GM23338 (cell line): Measurements from ENCODE around the gene UBA1. TPM values are rescaled to one million over a fixed set of nuclear protein-coding genes. Genes with fewer than 3 reads are reported as not detected.

Source experiments
- ATAC-seq: fragments of 200-7000 bp; cut with Tn5 transposase; 3 replicates; pipeline ENCODE4 v1.9.1; 2020
- DNase-seq: peaks from one replicate; pipeline ENCODE4 v3.0.0-alpha.2; 2015; ENCODE audit warnings: low spot score
- H2AFZ ChIP-seq: fragments of 200-600 bp; sonication (generic); 2 replicates; pipeline ENCODE4 v1.8.0; 2016; ENCODE audit warnings: antibody characterized with exemption, mild to moderate bottlenecking, moderate library complexity
- H3F3A ChIP-seq: fragments of 200-600 bp; sonication (generic); replicated peaks from 2 replicates; pipeline ENCODE4 v1.8.0; 2017; ENCODE audit warnings: antibody characterized with exemption, mixed run types, low read depth
- H3K27ac ChIP-seq: fragments of 200-600 bp; sonication (generic); 2 replicates; pipeline ENCODE4 v1.6.1; 2016; ENCODE audit warnings: low read depth
- H3K27me3 ChIP-seq: fragments of 200-600 bp; sonication (generic); 2 replicates; pipeline ENCODE4 v1.8.0; 2016; ENCODE audit warnings: mild to moderate bottlenecking, mixed run types, moderate library complexity; ENCODE audit not compliant: insufficient read depth
- H3K36me3 ChIP-seq: fragments of 200-600 bp; sonication (generic); 2 replicates; pipeline ENCODE4 v1.8.0; 2016; ENCODE audit warnings: mild to moderate bottlenecking; ENCODE audit not compliant: insufficient read depth
- H3K4me1 ChIP-seq: fragments of 200-600 bp; sonication (generic); 2 replicates; pipeline ENCODE4 v1.8.0; 2016; ENCODE audit warnings: mild to moderate bottlenecking, moderate library complexity; ENCODE audit not compliant: insufficient read depth
- H3K4me2 ChIP-seq: fragments of 200-600 bp; sonication (generic); 2 replicates; pipeline ENCODE4 v1.7.1; 2017; ENCODE audit warnings: mixed run types
- H3K4me3 ChIP-seq: fragments of 200-600 bp; sonication (generic); 2 replicates; pipeline ENCODE4 v1.6.1; 2016; ENCODE audit warnings: mixed run types
- H3K79me2 ChIP-seq: fragments of 200-600 bp; sonication (generic); replicated peaks from 2 replicates; pipeline ENCODE4 v1.8.0; 2017; ENCODE audit warnings: mild to moderate bottlenecking; ENCODE audit not compliant: insufficient read depth
- H3K9me2 ChIP-seq: fragments of 200-600 bp; sonication (generic); 2 replicates; pipeline ENCODE4 v1.8.0; 2017; ENCODE audit not compliant: insufficient read depth
- H4K20me1 ChIP-seq: fragments of 200-600 bp; sonication (generic); replicated peaks from 2 replicates; pipeline ENCODE4 v1.8.0; 2017; ENCODE audit warnings: mild to moderate bottlenecking; ENCODE audit not compliant: insufficient read depth
- H3K27ac Mint-ChIP-seq: 2 replicates; pipeline ENCODE4 v1.8.0; 2020; ENCODE audit warnings: inconsistent platforms, mild to moderate bottlenecking, moderate library complexity, mixed read lengths
- H3K27me3 Mint-ChIP-seq: 3 replicates; pipeline ENCODE4 v1.8.0; 2022; ENCODE audit warnings: low read depth, mild to moderate bottlenecking, moderate library complexity, mixed read lengths, inconsistent platforms; ENCODE audit not compliant: insufficient read depth, poor library complexity
- H3K36me3 Mint-ChIP-seq: 3 replicates; pipeline ENCODE4 v1.8.0; 2021; ENCODE audit warnings: low read depth, mild to moderate bottlenecking, inconsistent platforms, moderate library complexity, mixed read lengths
- H3K4me1 Mint-ChIP-seq: 3 replicates; pipeline ENCODE4 v1.8.0; 2020; ENCODE audit warnings: mild to moderate bottlenecking, inconsistent platforms, mixed read lengths
- H3K4me3 Mint-ChIP-seq: 3 replicates; pipeline ENCODE4 v1.8.0; 2021; ENCODE audit warnings: moderate library complexity, mild to moderate bottlenecking, inconsistent platforms, mixed read lengths
- H3K9me3 Mint-ChIP-seq: 3 replicates; pipeline ENCODE4 v1.8.0; 2020; ENCODE audit warnings: moderate library complexity, mild to moderate bottlenecking, inconsistent platforms, mixed read lengths
- CREB1 ChIP-seq: fragments of 250-450 bp; sonication (Bioruptor Pico); IDR thresholded peaks from 2 replicates; pipeline ENCODE4 v1.5.0; 2020; ENCODE audit warnings: low read depth, mild to moderate bottlenecking, moderate library complexity
- CTCF ChIP-seq, 2 experiments: fragments of 200-600 bp in 1 of 2; sonication (generic) in 1 of 2; conservative IDR thresholded peaks; 2 replicates each; pipeline versions ENCODE4 v1.5.1 to v1.6.1; 2016 to 2017; ENCODE audit warnings: antibody characterized with exemption in 2 of 2, low read depth in 2 of 2, mild to moderate bottlenecking in 2 of 2, moderate library complexity in 1 of 2
- ETS1 ChIP-seq: IDR thresholded peaks from 2 replicates; pipeline ENCODE4 v1.6.1; 2016; ENCODE audit warnings: antibody characterized with exemption
- JUNB ChIP-seq: IDR thresholded peaks from one replicate; pipeline ENCODE4 v1.6.1; 2016; ENCODE audit warnings: antibody characterized with exemption; ENCODE audit not compliant: unreplicated experiment
- NANOG ChIP-seq: IDR thresholded peaks from 2 replicates; pipeline ENCODE4 v1.6.1; 2016; ENCODE audit warnings: antibody characterized with exemption, borderline replicate concordance
- POLR2AphosphoS5 ChIP-seq: IDR thresholded peaks from 2 replicates; pipeline ENCODE4 v1.6.1; 2016; ENCODE audit warnings: antibody characterized with exemption, low read depth
- REST ChIP-seq: IDR thresholded peaks from one replicate; pipeline ENCODE4 v1.6.1; 2018; ENCODE audit warnings: antibody characterized with exemption; ENCODE audit not compliant: unreplicated experiment
- ZNF114 ChIP-seq: fragments of 250-450 bp; sonication (Bioruptor Pico); IDR thresholded peaks from 2 replicates; pipeline ENCODE4 v1.5.0; 2020; ENCODE audit warnings: mild to moderate bottlenecking, moderate library complexity
- ZNF331 ChIP-seq: fragments of 250-450 bp; sonication (Bioruptor Pico); IDR thresholded peaks from 2 replicates; pipeline ENCODE4 v1.5.0; 2020; ENCODE audit warnings: low read depth, mild to moderate bottlenecking, moderate library complexity
- ZNF462 ChIP-seq: fragments of 250-450 bp; sonication (Bioruptor Pico); IDR thresholded peaks from 2 replicates; pipeline ENCODE4 v1.5.0; 2020; ENCODE audit warnings: mild to moderate bottlenecking, moderate library complexity
- polyA plus RNA-seq: library from polyadenylated mRNA; unstranded; fragments of >200 nt; fragmentation: Nextera tagmentation; extraction: Ambion mirVana; gene quantifications from 2 replicates; pipeline ENCODE4 v1.2.1, GENCODE V29; 2016
- total RNA-seq: library from RNA; depleted of rRNA; stranded (reverse); fragments of >200 nt; shearing (Covaris generic); gene quantifications from 2 replicates; pipeline ENCODE4 v1.2.3, GENCODE V29; 2014

The UBA1 gene
- total and polyA plus RNA-seq, 2 experiments from 2014 or later: 104 to 377 TPM

- Histone ChIP-seq H3K36me3 (no peaks in the 10 kb centered on the region), H3K27ac (no peak overlapping the region), H3K4me1 (peaks cover 12% of the 10 kb centered on the region), H3K4me3 (peak overlapping the region; percentile 82), H3K4me2 (peak overlapping the region; percentile 72), H2AFZ (no peak overlapping the region), H3K79me2 (peaks cover 17% of the 10 kb centered on the region), H3K27me3 (no peaks in the 10 kb centered on the region), H4K20me1 (peaks cover 8% of the 10 kb centered on the region; the same call in 1 of the 2 replicates), H3K9me2 (no peaks in the 10 kb centered on the region), H3F3A (0 out of 2 replicates have a peak, but pooled peaks cover 2% of the 10 kb centered on the region)
- Mint-ChIP-seq H3K36me3 (peaks cover 27% of the 10 kb centered on the region), H3K4me1 (peaks cover 16% of the 10 kb centered on the region), H3K9me3 (no peaks in the 10 kb centered on the region), H3K4me3 (no peak overlapping the region), H3K27ac (no peak overlapping the region), H3K27me3 (peaks cover 13% of the 10 kb centered on the region)
- ATAC-seq (no peak), DNase-seq (peak; percentile 42)
- TF ChIP-seq ZNF331: no peak
- TF ChIP-seq CREB1 (CRISPR knock-in tag): no peak
- no peak for TF ChIP-seq ZNF114 (CRISPR knock-in tag)
- no peak for TF ChIP-seq ZNF462 (CRISPR knock-in tag)
- no peak for TF ChIP-seq REST
- no peak for TF ChIP-seq ETS1
- no peak for TF ChIP-seq NANOG
- TF ChIP-seq POLR2AphosphoS5: no peak
- no peak for TF ChIP-seq JUNB
- no peak for TF ChIP-seq CTCF (conservative IDR thresholded peaks at IDR 0.05; ENCODE audit: low read depth in 2 of 2)
Observed at GRCh38 chrX:47189906-47190305, 3.7 kb upstream of the UBA1 start.
